Nephron (organoid): ENCODE measurements around the gene ADAMTS12.

ENCODE experiments used
- H3K27ac Mint-ChIP-seq, 3 experiments: 2 replicates each; pipeline ENCODE4 v1.8.0; 2020; ENCODE audit warnings: mixed read lengths in 3 of 3, mild to moderate bottlenecking in 2 of 3, moderate library complexity in 1 of 3
- H3K27me3 Mint-ChIP-seq: 2 replicates; pipeline ENCODE4 v1.8.0; 2021; ENCODE audit warnings: low read depth, mild to moderate bottlenecking, moderate library complexity, mixed read lengths
- H3K36me3 Mint-ChIP-seq: 2 replicates; pipeline ENCODE4 v1.8.0; 2020; ENCODE audit warnings: low read depth, mixed read lengths
- H3K4me1 Mint-ChIP-seq: 2 replicates; pipeline ENCODE4 v1.8.0; 2020; ENCODE audit warnings: mixed read lengths
- H3K4me3 Mint-ChIP-seq, 3 experiments: 2 replicates each; pipeline ENCODE4 v1.8.0; 2020; ENCODE audit warnings: mild to moderate bottlenecking in 3 of 3, mixed read lengths in 3 of 3, moderate library complexity in 2 of 3
- H3K9me3 Mint-ChIP-seq: 2 replicates; pipeline ENCODE4 v1.8.0; 2020; ENCODE audit warnings: mixed read lengths
- TF ChIP-seq, protein P1 (sequence below), 3 experiments: fragments of 200-600 bp; sonication (generic); IDR thresholded peaks; one replicate each; pipeline ENCODE4 v1.5.0; 2021; ENCODE audit warnings: antibody characterized with exemption in 3 of 3; ENCODE audit not compliant: unreplicated experiment in 3 of 3

ADAMTS12 gene

DNA sequence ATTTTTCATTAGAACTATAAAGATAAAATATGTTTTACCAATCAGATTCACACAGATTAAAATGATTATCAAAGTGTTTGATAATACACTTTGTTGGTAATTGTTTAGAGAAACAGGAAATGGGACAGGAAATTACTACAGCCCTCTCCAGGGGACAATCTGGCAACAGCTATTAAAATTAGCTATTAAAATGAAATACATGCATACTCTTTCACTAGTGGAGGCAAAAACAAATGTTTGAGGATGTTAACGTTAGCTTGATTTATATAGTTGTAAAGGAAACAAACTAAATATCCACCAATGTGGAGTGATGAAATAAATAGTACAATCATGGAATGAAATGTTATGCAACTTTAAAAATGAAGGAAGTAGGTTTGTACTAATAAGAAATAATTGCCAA, 397.3 kb downstream of the ADAMTS12 start:
- H3K4me1 Mint-ChIP-seq, result peaks cover 6% of the 10 kb centered on the region
- TF ChIP-seq, protein P1, sequence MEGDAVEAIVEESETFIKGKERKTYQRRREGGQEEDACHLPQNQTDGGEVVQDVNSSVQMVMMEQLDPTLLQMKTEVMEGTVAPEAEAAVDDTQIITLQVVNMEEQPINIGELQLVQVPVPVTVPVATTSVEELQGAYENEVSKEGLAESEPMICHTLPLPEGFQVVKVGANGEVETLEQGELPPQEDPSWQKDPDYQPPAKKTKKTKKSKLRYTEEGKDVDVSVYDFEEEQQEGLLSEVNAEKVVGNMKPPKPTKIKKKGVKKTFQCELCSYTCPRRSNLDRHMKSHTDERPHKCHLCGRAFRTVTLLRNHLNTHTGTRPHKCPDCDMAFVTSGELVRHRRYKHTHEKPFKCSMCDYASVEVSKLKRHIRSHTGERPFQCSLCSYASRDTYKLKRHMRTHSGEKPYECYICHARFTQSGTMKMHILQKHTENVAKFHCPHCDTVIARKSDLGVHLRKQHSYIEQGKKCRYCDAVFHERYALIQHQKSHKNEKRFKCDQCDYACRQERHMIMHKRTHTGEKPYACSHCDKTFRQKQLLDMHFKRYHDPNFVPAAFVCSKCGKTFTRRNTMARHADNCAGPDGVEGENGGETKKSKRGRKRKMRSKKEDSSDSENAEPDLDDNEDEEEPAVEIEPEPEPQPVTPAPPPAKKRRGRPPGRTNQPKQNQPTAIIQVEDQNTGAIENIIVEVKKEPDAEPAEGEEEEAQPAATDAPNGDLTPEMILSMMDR (IDR thresholded peaks at IDR 0.05; ENCODE audit: unreplicated experiment in 3 of 3), result no peak
- no peak overlapping the region for H3K4me3 Mint-ChIP-seq
- H3K27me3 Mint-ChIP-seq, result no peaks in the 10 kb centered on the region
- H3K27ac Mint-ChIP-seq, result peak overlapping the region in 1 of 3 experiments; percentile 67
- no peaks in the 10 kb centered on the region for H3K36me3 Mint-ChIP-seq
- H3K9me3 Mint-ChIP-seq, result no peaks in the 10 kb centered on the region

- peak overlapping the region in 2 of 3 experiments; percentile 11 to 38 for H3K27ac Mint-ChIP-seq
- H3K36me3 Mint-ChIP-seq, result peaks cover 3% of the 10 kb centered on the region
- no peak overlapping the region for H3K4me3 Mint-ChIP-seq
- H3K27me3 Mint-ChIP-seq, result no peaks in the 10 kb centered on the region
- peaks cover 6% of the 10 kb centered on the region for H3K4me1 Mint-ChIP-seq
- TF ChIP-seq, protein P1 (IDR thresholded peaks at IDR 0.05; ENCODE audit: unreplicated experiment in 3 of 3), result no peak
- no peaks in the 10 kb centered on the region for H3K9me3 Mint-ChIP-seq
Measured at GRCh38 chr5:33491941-33492340, 399.8 kb downstream of the ADAMTS12 start.

GRCh38 chr5:33490071-33490665, 401.6 kb downstream of the ADAMTS12 start:
- peaks cover 3% of the 10 kb centered on the region for H3K36me3 Mint-ChIP-seq
- H3K27me3 Mint-ChIP-seq, result no peaks in the 10 kb centered on the region
- H3K27ac Mint-ChIP-seq, result no peak overlapping the region
- peaks cover 6% of the 10 kb centered on the region for H3K4me1 Mint-ChIP-seq
- TF ChIP-seq, protein P1 (IDR thresholded peaks at IDR 0.05; ENCODE audit: unreplicated experiment in 3 of 3), result no peak
- H3K9me3 Mint-ChIP-seq, result no peaks in the 10 kb centered on the region
- no peak overlapping the region for H3K4me3 Mint-ChIP-seq

- H3K36me3 Mint-ChIP-seq, result peaks cover 3% of the 10 kb centered on the region
- no peak overlapping the region for H3K27ac Mint-ChIP-seq
- peaks cover 3% of the 10 kb centered on the region for H3K4me1 Mint-ChIP-seq
- no peaks in the 10 kb centered on the region for H3K27me3 Mint-ChIP-seq
- no peaks in the 10 kb centered on the region for H3K9me3 Mint-ChIP-seq
- TF ChIP-seq, protein P1 (IDR thresholded peaks at IDR 0.05; ENCODE audit: unreplicated experiment in 3 of 3), result no peak
- H3K4me3 Mint-ChIP-seq, result no peak overlapping the region
Measured at GRCh38 chr5:33489481-33490067, 402.2 kb downstream of the ADAMTS12 start.

DNA sequence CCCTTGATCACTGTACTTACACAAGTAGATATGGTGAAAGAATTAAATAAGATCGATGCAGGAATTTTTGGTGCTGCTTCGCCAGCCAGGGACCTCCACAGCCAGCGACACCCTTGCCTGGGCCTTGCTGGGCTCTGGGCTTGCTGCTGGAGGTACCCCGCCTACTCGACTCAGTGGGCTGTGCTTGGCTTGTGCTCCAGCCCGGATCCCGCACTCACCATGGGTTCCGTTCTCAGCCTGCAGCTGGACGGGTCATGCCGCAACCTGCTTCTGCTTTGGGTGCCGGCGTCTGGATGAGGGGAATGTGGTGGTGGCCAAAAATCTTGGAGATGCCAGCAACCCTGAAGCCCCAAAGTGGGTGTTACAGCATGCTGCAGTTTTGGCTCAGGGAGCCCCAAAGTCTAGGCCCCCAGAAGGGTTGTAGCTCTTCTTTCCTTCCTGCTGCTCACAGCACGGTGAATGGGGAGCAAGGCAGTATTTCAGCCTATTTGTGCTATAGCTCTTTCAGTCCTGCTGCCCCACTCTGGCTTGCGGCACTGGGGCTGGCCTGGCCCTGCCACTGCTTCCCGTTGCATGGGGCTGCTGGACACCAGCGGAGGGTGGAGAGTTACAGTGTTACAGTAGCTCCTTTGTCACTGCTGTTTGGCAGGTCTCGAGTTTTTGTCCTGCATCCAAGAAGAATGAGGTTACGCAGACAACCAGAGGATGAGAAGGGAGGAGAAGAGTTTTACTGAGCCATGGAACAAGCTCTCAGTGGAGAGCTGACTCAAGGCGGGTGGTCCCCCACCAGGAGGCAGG, 403.0 kb downstream of the ADAMTS12 start:
- no peak overlapping the region for H3K4me3 Mint-ChIP-seq
- H3K27me3 Mint-ChIP-seq, result no peaks in the 10 kb centered on the region
- TF ChIP-seq, protein P1 (IDR thresholded peaks at IDR 0.05; ENCODE audit: unreplicated experiment in 3 of 3), result no peak
- H3K9me3 Mint-ChIP-seq, result no peaks in the 10 kb centered on the region
- peaks cover 3% of the 10 kb centered on the region for H3K36me3 Mint-ChIP-seq
- no peak overlapping the region for H3K27ac Mint-ChIP-seq
- no peaks in the 10 kb centered on the region for H3K4me1 Mint-ChIP-seq
